HepG2 (cell line): ENCODE data around the gene LMNA. TPM values are rescaled to one million over a fixed set of nuclear protein-coding genes. Genes with fewer than 3 reads are reported as not detected.

Experiments used
- ATAC-seq: fragments of 200-7000 bp; cut with Tn5 transposase; 3 replicates; pipeline ENCODE4 v1.9.1; 2020; ENCODE audit warnings: mild to moderate bottlenecking, moderate library complexity
- BruUV-seq: library from RNA; stranded (reverse); fragments of 400-500 nt; replicated peaks from 2 replicates; lab custom pipeline; 2021; lab: Mats Ljungman, UMichigan
- CTCF ChIA-PET: fragments of 300-600 bp; formaldehyde crosslinking; extraction: SDS; loops from one replicate; lab custom pipeline; 2021; ENCODE audit warnings: low total read pairs, inconsistent platforms, low intra/inter-chr PET ratio; lab: Yijun Ruan, JAX
- POLR2A ChIA-PET: fragments of 350-600 bp; sonication (Branson Sonifier 250); formaldehyde crosslinking; loops from one replicate; lab custom pipeline; 2020; ENCODE audit warnings: antibody characterized with exemption, inconsistent platforms; lab: Yijun Ruan, JAX
- DNase-seq: peaks from one replicate; pipeline ENCODE4 v3.0.0-alpha.2; 2015; ENCODE audit warnings: low spot score
- FAIRE-seq: peaks from 3 replicates; lab custom pipeline; 2011; peaks lifted over from hg19 to GRCh38; lab: Jason Lieb, UNC
- H2AFZ ChIP-seq: one replicate; pipeline ENCODE4 v1.6.1; 2011; ENCODE audit warnings: low read length, inconsistent platforms
- H3K27ac ChIP-seq: fragments of 300-600 bp; 3 replicates; pipeline ENCODE4 v1.8.0; 2011; ENCODE audit warnings: mixed run types, mild to moderate bottlenecking, mixed read lengths, low read length, inconsistent platforms; ENCODE audit not compliant: insufficient read depth; ENCODE audit errors: extremely low read length
- H3K27me3 ChIP-seq, 2 experiments: fragments of 200-600 bp in 1 of 2; 2 replicates in 1 of 2; 3 replicates in 1 of 2; pipeline versions ENCODE4 v1.6.0 to v1.8.0; 2011; ENCODE audit warnings: low read length in 2 of 2, mild to moderate bottlenecking in 2 of 2, moderate library complexity in 2 of 2, inconsistent platforms in 1 of 2; ENCODE audit not compliant: insufficient read depth in 2 of 2, control insufficient read depth in 1 of 2
- H3K36me3 ChIP-seq, 2 experiments: fragments of 200-600 bp in 1 of 2; replicated peaks in 1 of 2; 2 replicates in 1 of 2; 3 replicates in 1 of 2; pipeline versions ENCODE4 v1.5.1 to v1.8.0; 2011; ENCODE audit warnings: low read length in 2 of 2, inconsistent platforms in 1 of 2; ENCODE audit not compliant: insufficient read depth in 2 of 2, control insufficient read depth in 1 of 2
- H3K4me1 ChIP-seq: 2 replicates; pipeline ENCODE4 v1.5.1; 2012; ENCODE audit warnings: low read length, inconsistent platforms; ENCODE audit not compliant: insufficient read depth
- H3K4me2 ChIP-seq: 2 replicates; pipeline ENCODE4 v1.6.0; 2011; ENCODE audit warnings: low read depth, low read length, inconsistent platforms
- H3K4me3 ChIP-seq, 3 experiments: fragments of 200-600 bp in 1 of 3; sonication (generic), shearing (Covaris generic) in 1 of 3; replicated peaks in 1 of 3; 2 replicates each; pipeline ENCODE4 v1.5.1; 2011 to 2016; ENCODE audit warnings: low read length in 3 of 3, inconsistent platforms in 2 of 3, low read depth in 2 of 3, mild to moderate bottlenecking in 2 of 3, control low read depth in 1 of 3, mixed read lengths in 1 of 3; ENCODE audit not compliant: insufficient read depth in 1 of 3
- H3K79me2 ChIP-seq: one replicate; pipeline ENCODE4 v1.6.1; 2011; ENCODE audit warnings: low read length, inconsistent platforms; ENCODE audit not compliant: insufficient read depth
- H3K9ac ChIP-seq: 2 replicates; pipeline ENCODE4 v1.6.0; 2011; ENCODE audit warnings: mild to moderate bottlenecking, low read depth, low read length, inconsistent platforms; ENCODE audit not compliant: insufficient read depth
- H3K9me3 ChIP-seq: 2 replicates; pipeline ENCODE4 v1.5.1; 2012; ENCODE audit warnings: mild to moderate bottlenecking, low read length
- H4K20me1 ChIP-seq: 2 replicates; pipeline ENCODE4 v1.6.0; 2011; ENCODE audit warnings: inconsistent platforms, mild to moderate bottlenecking, low read length, moderate library complexity; ENCODE audit not compliant: insufficient read depth
- ZNF333 ChIP-seq: sonication (generic); formaldehyde crosslinking; IDR thresholded peaks from 2 replicates; pipeline ENCODE4 v1.4.0; 2020; ENCODE audit warnings: mild to moderate bottlenecking, missing genetic modification reagents, borderline replicate concordance
- ZNF484 ChIP-seq: sonication (generic); formaldehyde crosslinking; IDR thresholded peaks from 2 replicates; pipeline ENCODE4 v1.5.1; 2020; ENCODE audit warnings: mild to moderate bottlenecking, low read depth, missing genetic modification reagents, borderline replicate concordance
- WGBS: methylation state at CpG from one replicate; pipeline ENCODE4 v1.1.6; 2017; ENCODE audit warnings: low lambda C conversion rate; 5-methylcytosine and 5-hydroxymethylcytosine counted together
- in situ Hi-C: cut with HindIII; loops from 2 replicates; pipeline ENCODE4 v1.10.0; 2017; ENCODE audit warnings: low pct_unique_long_range_greater_than_20kb; ENCODE audit not compliant: extremely low pct_ligation_motif_present
- intact Hi-C: fragments of 100-400 bp; cut with micrococcal nuclease; formaldehyde crosslinking; loops from one replicate; pipeline ENCODE4 v1.10.0; 2022; ENCODE audit not compliant: unreplicated experiment
- polyA plus RNA-seq, 8 experiments: library from polyadenylated mRNA; depleted of rRNA in 3 of 8; stranded (reverse) in 7 of 8; unstranded in 1 of 8; fragments of >200 nt; fragmentation: Illumina TruSeq in 4 of 8; extraction: Trizol in 4 of 8; gene quantifications; 2 replicates each; pipeline versions ENCODE4 v1.2.1 to v1.2.3, GENCODE V29; 2011 to 2016; ENCODE audit warnings: low read depth in 4 of 8, missing spikeins in 1 of 8, mixed read lengths in 1 of 8; ENCODE audit not compliant: insufficient read depth in 1 of 8
- total RNA-seq, 5 experiments: library from RNA; depleted of rRNA; stranded (reverse); fragments of >200 nt; fragmentation: Illumina TruSeq; extraction: Trizol; gene quantifications; 2 replicates each; pipeline ENCODE4 v1.2.3, GENCODE V29; 2016; ENCODE audit warnings: low read depth in 1 of 5
- TF ChIP-seq, protein P1 (sequence below): sonication (generic); formaldehyde crosslinking; IDR thresholded peaks from 2 replicates; pipeline ENCODE4 v1.4.0; 2020; ENCODE audit warnings: missing genetic modification reagents
- TF ChIP-seq, protein P2 (sequence below): IDR thresholded peaks from 2 replicates; pipeline ENCODE4 v1.6.1; 2016; ENCODE audit warnings: missing genetic modification reagents, missing compliant biosample characterization

LMNA gene
- total and polyA plus RNA-seq, 2 of the 13 experiments (the other 11 are each of a cell fraction or from before 2014, with no cell fraction given), result 107 to 225 TPM

DNA sequence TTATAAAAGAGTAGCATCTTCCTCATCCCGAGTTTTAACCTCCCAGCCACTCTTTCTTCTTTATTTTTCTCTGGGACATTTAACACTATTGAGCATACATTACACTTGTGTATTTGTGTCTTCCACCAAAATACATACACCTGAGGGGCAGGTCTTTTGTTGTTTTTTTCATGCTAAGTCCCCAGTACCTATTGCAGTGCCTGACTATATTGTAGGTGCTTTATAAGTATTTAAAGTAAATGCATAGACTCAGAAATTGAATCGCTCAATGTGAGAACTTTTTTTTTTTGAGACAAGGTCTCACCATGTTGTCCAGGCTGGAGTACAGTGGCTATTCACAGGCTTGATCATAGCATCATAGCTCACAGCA, 31.1 kb downstream of the LMNA start:
- BruUV-seq, result no TSS peak

More for the DNA sequence above, 31.1 kb downstream of the LMNA start:
- Histone ChIP-seq H3K27me3 (no peaks in the 10 kb centered on the region), H3K79me2 (no peaks in the 10 kb centered on the region), H3K4me2 (peak overlapping the region; percentile 92), H3K4me3 (no peak overlapping the region), H3K27ac (no peak overlapping the region), H3K9ac (no peak overlapping the region), H3K4me1 (peaks cover 59% of the 10 kb centered on the region), H3K36me3 (no peaks in the 10 kb centered on the region), H2AFZ (no peak overlapping the region), H4K20me1 (no peaks in the 10 kb centered on the region), H3K9me3 (no peaks in the 10 kb centered on the region)
- intact Hi-C loops (loop anchor here (1.0 to 5.0 kb wide), 2 partner anchors 37 to 80 kb away; no protein-coding TSS in a partner anchor), in situ Hi-C loops (no loop called here)
- ATAC-seq (no peak), DNase-seq (no peak), FAIRE-seq (no peak)
- POLR2A ChIA-PET, result interaction anchor here (0.7 to 3.9 kb wide), 8 partner anchors 26 to 136 kb away, joined by 3 to 38 read pairs (median 3); partner anchors contain the start of genes LMNA, PMF1 and SLC25A44
- CTCF ChIA-PET, result interaction anchor here (1.0 to 1.9 kb wide), 2 partner anchors 16 to 80 kb away, joined by 3 to 44 read pairs; no protein-coding TSS in a partner anchor
- TF ChIP-seq, protein P1, sequence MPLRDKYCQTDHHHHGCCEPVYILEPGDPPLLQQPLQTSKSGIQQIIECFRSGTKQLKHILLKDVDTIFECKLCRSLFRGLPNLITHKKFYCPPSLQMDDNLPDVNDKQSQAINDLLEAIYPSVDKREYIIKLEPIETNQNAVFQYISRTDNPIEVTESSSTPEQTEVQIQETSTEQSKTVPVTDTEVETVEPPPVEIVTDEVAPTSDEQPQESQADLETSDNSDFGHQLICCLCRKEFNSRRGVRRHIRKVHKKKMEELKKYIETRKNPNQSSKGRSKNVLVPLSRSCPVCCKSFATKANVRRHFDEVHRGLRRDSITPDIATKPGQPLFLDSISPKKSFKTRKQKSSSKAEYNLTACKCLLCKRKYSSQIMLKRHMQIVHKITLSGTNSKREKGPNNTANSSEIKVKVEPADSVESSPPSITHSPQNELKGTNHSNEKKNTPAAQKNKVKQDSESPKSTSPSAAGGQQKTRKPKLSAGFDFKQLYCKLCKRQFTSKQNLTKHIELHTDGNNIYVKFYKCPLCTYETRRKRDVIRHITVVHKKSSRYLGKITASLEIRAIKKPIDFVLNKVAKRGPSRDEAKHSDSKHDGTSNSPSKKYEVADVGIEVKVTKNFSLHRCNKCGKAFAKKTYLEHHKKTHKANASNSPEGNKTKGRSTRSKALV (CRISPR knock-in tag), result 0 out of 2 replicates have a peak, but pooled peaks have one; percentile 19
- TF ChIP-seq ZNF333 (CRISPR knock-in tag) (no peak), ZNF484 (CRISPR knock-in tag) (no peak)
- TF ChIP-seq, protein P2, sequence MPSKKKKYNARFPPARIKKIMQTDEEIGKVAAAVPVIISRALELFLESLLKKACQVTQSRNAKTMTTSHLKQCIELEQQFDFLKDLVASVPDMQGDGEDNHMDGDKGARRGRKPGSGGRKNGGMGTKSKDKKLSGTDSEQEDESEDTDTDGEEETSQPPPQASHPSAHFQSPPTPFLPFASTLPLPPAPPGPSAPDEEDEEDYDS (CRISPR knock-in tag), result no peak
- 69% methylated on average over 2 of the region's 2 CpGs for WGBS
